SJCRH30 (cell line): Measurements from ENCODE around the gene HS3ST3A1. TPM values are rescaled to one million over a fixed set of nuclear protein-coding genes. Genes with fewer than 3 reads are reported as not detected.

Source experiments
- DNase-seq, 2 experiments: peaks; one replicate each; pipeline ENCODE4 v3.0.0-alpha.2; 2015 to 2020
- H3K27ac ChIP-seq: fragments of 250-450 bp; sonication (Bioruptor Pico); 2 replicates; pipeline ENCODE4 v1.5.1; 2020; ENCODE audit warnings: mild to moderate bottlenecking, moderate library complexity
- H3K27me3 ChIP-seq: fragments of 250-450 bp; sonication (Bioruptor Pico); 2 replicates; pipeline ENCODE4 v1.5.1; 2020; ENCODE audit warnings: mild to moderate bottlenecking, moderate library complexity
- H3K36me3 ChIP-seq: fragments of 250-450 bp; sonication (Bioruptor Pico); 2 replicates; pipeline ENCODE4 v1.5.1; 2020; ENCODE audit warnings: mild to moderate bottlenecking, moderate library complexity
- H3K4me1 ChIP-seq: fragments of 250-450 bp; sonication (Bioruptor Pico); 2 replicates; pipeline ENCODE4 v1.5.1; 2020; ENCODE audit warnings: mild to moderate bottlenecking, moderate library complexity
- H3K4me3 ChIP-seq: fragments of 250-450 bp; sonication (Bioruptor Pico); 2 replicates; pipeline ENCODE4 v1.5.1; 2020; ENCODE audit warnings: mild to moderate bottlenecking, moderate library complexity
- H3K9me3 ChIP-seq: fragments of 250-450 bp; sonication (Bioruptor Pico); replicated peaks from 2 replicates; pipeline ENCODE4 v1.5.1; 2020; ENCODE audit warnings: mild to moderate bottlenecking, moderate library complexity
- total RNA-seq: library from RNA; depleted of rRNA; stranded (reverse); fragments of >200 nt; shearing (Covaris generic); gene quantifications from 2 replicates; pipeline ENCODE4 v1.2.3, GENCODE V29; 2014; rRNA removed

Gene HS3ST3A1
- 22.2 and 27.3 TPM in 2 replicates for total RNA-seq

GRCh38 chr17:13601776-13602551 is at the start of gene HS3ST3A1:
HS3ST3A1 (minus strand) TSS chr17:13601929; CDS start chr17:13601129, 800 bp downstream.
- peak; percentile 94 to 96 for DNase-seq
- H3K36me3 ChIP-seq, result no peaks in the 10 kb centered on the region
- H3K27ac ChIP-seq, result peak within 1 kb of the TSS; percentile 49
- H3K9me3 ChIP-seq, result no peaks in the 10 kb centered on the region
- no peaks in the 10 kb centered on the region for H3K27me3 ChIP-seq
- peaks cover 10% of the 10 kb centered on the region; the same call in 1 of the 2 replicates for H3K4me1 ChIP-seq
- peak within 1 kb of the TSS; percentile 67 for H3K4me3 ChIP-seq

- DNase-seq, result peak; percentile 62 to 86
- H3K9me3 ChIP-seq, result no peaks in the 10 kb centered on the region
- H3K27ac ChIP-seq, result peak overlapping the region; percentile 6; the same call in 1 of the 2 replicates
- H3K36me3 ChIP-seq, result no peaks in the 10 kb centered on the region
- no peak overlapping the region for H3K4me3 ChIP-seq
- peaks cover 11% of the 10 kb centered on the region for H3K4me1 ChIP-seq
- no peaks in the 10 kb centered on the region for H3K27me3 ChIP-seq
Observed at GRCh38 chr17:13650096-13650675, 48.5 kb upstream of the HS3ST3A1 start.

- DNase-seq, result peak in 1 of 2 experiments; percentile 38
- Histone ChIP-seq H3K4me1 (peaks cover 11% of the 10 kb centered on the region), H3K4me3 (no peak overlapping the region), H3K27ac (no peak overlapping the region), H3K9me3 (no peaks in the 10 kb centered on the region), H3K27me3 (no peaks in the 10 kb centered on the region), H3K36me3 (no peaks in the 10 kb centered on the region)
Observed at GRCh38 chr17:13647543-13648021, 45.9 kb upstream of the HS3ST3A1 start.

- no peak for DNase-seq
- no peak overlapping the region for H3K27ac ChIP-seq
Observed at GRCh38 chr17:13646969-13647542, 45.3 kb upstream of the HS3ST3A1 start.

GRCh38 chr17:13646411-13646810 is 44.7 kb upstream of the HS3ST3A1 start:
- no peak for DNase-seq
- no peaks in the 10 kb centered on the region for H3K36me3 ChIP-seq
- H3K27ac ChIP-seq, result no peak overlapping the region
- H3K4me3 ChIP-seq, result no peak overlapping the region
- peaks cover 11% of the 10 kb centered on the region for H3K4me1 ChIP-seq
- no peaks in the 10 kb centered on the region for H3K9me3 ChIP-seq
- no peaks in the 10 kb centered on the region for H3K27me3 ChIP-seq

More at GRCh38 chr17:13646969-13647542, 45.3 kb upstream of the HS3ST3A1 start:
- no peaks in the 10 kb centered on the region for H3K27me3 ChIP-seq
- no peak overlapping the region for H3K4me3 ChIP-seq
- H3K9me3 ChIP-seq, result no peaks in the 10 kb centered on the region
- no peaks in the 10 kb centered on the region for H3K36me3 ChIP-seq
- peaks cover 11% of the 10 kb centered on the region for H3K4me1 ChIP-seq

- Histone ChIP-seq H3K36me3 (no peaks in the 10 kb centered on the region), H3K27me3 (no peaks in the 10 kb centered on the region), H3K9me3 (no peaks in the 10 kb centered on the region), H3K4me1 (no peaks in the 10 kb centered on the region), H3K27ac (no peak overlapping the region), H3K4me3 (no peak overlapping the region)
- DNase-seq, result no peak
Observed at GRCh38 chr17:13643180-13643579, 41.5 kb upstream of the HS3ST3A1 start.

GRCh38 chr17:13642188-13642587 is 40.5 kb upstream of the HS3ST3A1 start:
- H3K27me3 ChIP-seq, result no peaks in the 10 kb centered on the region
- H3K36me3 ChIP-seq, result no peaks in the 10 kb centered on the region
- no peaks in the 10 kb centered on the region for H3K9me3 ChIP-seq
- no peaks in the 10 kb centered on the region for H3K4me1 ChIP-seq
- no peak overlapping the region for H3K4me3 ChIP-seq
- no peak for DNase-seq
- no peak overlapping the region for H3K27ac ChIP-seq

- Histone ChIP-seq H3K4me3 (no peak overlapping the region), H3K36me3 (no peaks in the 10 kb centered on the region), H3K9me3 (0 out of 2 replicates have a peak, but pooled peaks cover 3% of the 10 kb centered on the region)
Observed at GRCh38 chr17:13640551-13640950, 38.8 kb upstream of the HS3ST3A1 start.

GRCh38 chr17:13638855-13639458 is 37.2 kb upstream of the HS3ST3A1 start:
- H3K27ac ChIP-seq, result no peak overlapping the region
- no peaks in the 10 kb centered on the region for H3K36me3 ChIP-seq
- H3K4me1 ChIP-seq, result no peaks in the 10 kb centered on the region
- no peak overlapping the region for H3K4me3 ChIP-seq
- peaks cover 7% of the 10 kb centered on the region for H3K27me3 ChIP-seq
- no peak for DNase-seq
- H3K9me3 ChIP-seq, result 0 out of 2 replicates have a peak, but pooled peaks cover 4% of the 10 kb centered on the region

More at GRCh38 chr17:13640551-13640950, 38.8 kb upstream of the HS3ST3A1 start:
- Histone ChIP-seq H3K27me3 (peaks cover 7% of the 10 kb centered on the region; the same call in 1 of the 2 replicates), H3K27ac (no peak overlapping the region), H3K4me1 (no peaks in the 10 kb centered on the region)
- DNase-seq, result no peak

GRCh38 chr17:13636951-13637350 is 35.2 kb upstream of the HS3ST3A1 start:
- H3K4me1 ChIP-seq, result no peaks in the 10 kb centered on the region
- 0 out of 2 replicates have a peak, but pooled peaks cover 4% of the 10 kb centered on the region for H3K9me3 ChIP-seq
- no peak for DNase-seq
- no peaks in the 10 kb centered on the region for H3K36me3 ChIP-seq
- no peak overlapping the region for H3K27ac ChIP-seq
- peaks cover 7% of the 10 kb centered on the region for H3K27me3 ChIP-seq
- no peak overlapping the region for H3K4me3 ChIP-seq

GRCh38 chr17:13635951-13636350 is 34.2 kb upstream of the HS3ST3A1 start:
- Histone ChIP-seq H3K27me3 (peaks cover 7% of the 10 kb centered on the region), H3K4me1 (no peaks in the 10 kb centered on the region), H3K4me3 (no peak overlapping the region), H3K27ac (no peak overlapping the region), H3K36me3 (no peaks in the 10 kb centered on the region), H3K9me3 (0 out of 2 replicates have a peak, but pooled peaks cover 4% of the 10 kb centered on the region)
- no peak for DNase-seq

GRCh38 chr17:13634021-13634420 is 32.3 kb upstream of the HS3ST3A1 start:
- no peak for DNase-seq
- H3K4me1 ChIP-seq, result no peaks in the 10 kb centered on the region
- H3K9me3 ChIP-seq, result 0 out of 2 replicates have a peak, but pooled peaks cover 4% of the 10 kb centered on the region
- no peak overlapping the region for H3K4me3 ChIP-seq
- peaks cover 7% of the 10 kb centered on the region for H3K27me3 ChIP-seq
- no peaks in the 10 kb centered on the region for H3K36me3 ChIP-seq
- H3K27ac ChIP-seq, result no peak overlapping the region

GRCh38 chr17:13631529-13631928 is 29.8 kb upstream of the HS3ST3A1 start:
- DNase-seq, result no peak

GRCh38 chr17:13626703-13627102 is 25.0 kb upstream of the HS3ST3A1 start:
- H3K36me3 ChIP-seq, result no peaks in the 10 kb centered on the region
- no peak overlapping the region for H3K27ac ChIP-seq
- no peak overlapping the region for H3K4me3 ChIP-seq
- no peaks in the 10 kb centered on the region for H3K27me3 ChIP-seq
- DNase-seq, result peak in 1 of 2 experiments; percentile 33
- H3K4me1 ChIP-seq, result no peaks in the 10 kb centered on the region
- no peaks in the 10 kb centered on the region for H3K9me3 ChIP-seq

More at GRCh38 chr17:13631529-13631928, 29.8 kb upstream of the HS3ST3A1 start:
- Histone ChIP-seq H3K27ac (no peak overlapping the region), H3K36me3 (no peaks in the 10 kb centered on the region), H3K4me3 (no peak overlapping the region), H3K9me3 (0 out of 2 replicates have a peak, but pooled peaks cover 4% of the 10 kb centered on the region), H3K27me3 (peaks cover 7% of the 10 kb centered on the region), H3K4me1 (no peaks in the 10 kb centered on the region)
